HEK293 (cell line): ENCODE measurements around the gene CKAP4.

Source experiments
- CTCF ChIP-seq: fragments of 450-650 bp; formaldehyde crosslinking; IDR thresholded peaks from 2 replicates; pipeline ENCODE4 v1.5.1; 2016; ENCODE audit warnings: missing biosample characterization, missing genetic modification characterization
- KLF1 ChIP-seq: fragments of 450-650 bp; formaldehyde crosslinking; IDR thresholded peaks from 2 replicates; pipeline ENCODE4 v1.5.1; 2016; ENCODE audit warnings: missing biosample characterization, missing genetic modification characterization
- KLF16 ChIP-seq: fragments of 450-650 bp; formaldehyde crosslinking; IDR thresholded peaks from 2 replicates; pipeline ENCODE4 v1.5.1; 2017; ENCODE audit warnings: missing biosample characterization, missing genetic modification characterization
- MYNN ChIP-seq: fragments of 450-650 bp; formaldehyde crosslinking; IDR thresholded peaks from 2 replicates; pipeline ENCODE4 v1.5.1; 2016; ENCODE audit warnings: missing biosample characterization, missing genetic modification characterization, borderline replicate concordance
- ZBTB7A ChIP-seq: fragments of 450-650 bp; formaldehyde crosslinking; IDR thresholded peaks from 2 replicates; pipeline ENCODE4 v1.5.1; 2016; ENCODE audit warnings: low read depth, missing biosample characterization, missing genetic modification characterization
- ZNF169 ChIP-seq: fragments of 450-650 bp; formaldehyde crosslinking; IDR thresholded peaks from 2 replicates; pipeline ENCODE4 v1.5.1; 2016; ENCODE audit warnings: missing biosample characterization, missing genetic modification characterization
- ZNF174 ChIP-seq: fragments of 450-650 bp; formaldehyde crosslinking; IDR thresholded peaks from 2 replicates; pipeline ENCODE4 v1.5.0; 2017; ENCODE audit warnings: missing biosample characterization, mild to moderate bottlenecking, missing genetic modification characterization
- ZNF335 ChIP-seq: fragments of 450-650 bp; formaldehyde crosslinking; conservative IDR thresholded peaks from 2 replicates; pipeline ENCODE4 v1.5.1; 2016; ENCODE audit warnings: missing biosample characterization, missing genetic modification characterization
- ZNF398 ChIP-seq: fragments of 450-650 bp; formaldehyde crosslinking; IDR thresholded peaks from 2 replicates; pipeline ENCODE4 v1.5.1; 2017; ENCODE audit warnings: missing biosample characterization, missing genetic modification characterization
- ZNF48 ChIP-seq: fragments of 450-650 bp; formaldehyde crosslinking; IDR thresholded peaks from 2 replicates; pipeline ENCODE4 v1.5.1; 2016; ENCODE audit warnings: missing biosample characterization, missing genetic modification characterization
- TF ChIP-seq, protein P1 (sequence below): fragments of 450-650 bp; formaldehyde crosslinking; IDR thresholded peaks from 2 replicates; pipeline ENCODE4 v1.5.1; 2016; ENCODE audit warnings: missing biosample characterization, missing genetic modification characterization

DNA sequence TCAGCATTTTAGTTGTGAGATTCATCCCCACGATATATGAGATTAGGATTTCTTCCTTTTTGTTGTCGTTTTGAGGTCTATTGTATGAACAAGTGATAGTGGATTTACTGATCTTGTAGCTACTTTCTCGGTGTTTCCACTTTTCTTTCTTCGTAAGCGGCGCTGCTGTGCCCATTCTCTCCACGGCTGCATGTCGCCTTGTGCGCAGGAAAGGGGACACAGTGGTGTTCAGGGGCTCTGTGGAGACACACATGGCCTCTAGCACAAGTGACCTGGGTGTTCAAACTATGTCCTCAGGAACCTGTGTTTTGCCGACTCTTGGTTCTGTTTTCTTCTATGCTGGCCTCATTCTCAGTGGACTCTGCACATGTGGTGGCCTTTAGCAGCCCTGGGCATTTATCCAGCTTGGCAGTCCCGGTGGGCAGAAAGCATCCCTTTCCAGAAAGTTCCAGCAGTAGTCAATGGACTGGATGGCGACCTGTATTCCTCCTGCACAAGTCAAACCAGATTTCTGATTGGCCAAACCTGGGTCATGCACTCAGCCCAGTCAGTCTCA, 18.7 kb downstream of the CKAP4 start:
- TF ChIP-seq CTCF (tag by site-specific recombination) (no peak), ZNF48 (tag by site-specific recombination) (no peak), ZBTB7A (tag by site-specific recombination) (no peak), ZNF398 (tag by site-specific recombination) (no peak), KLF1 (tag by site-specific recombination) (no peak), KLF16 (tag by site-specific recombination) (no peak), ZNF169 (tag by site-specific recombination) (no peak), MYNN (no peak), ZNF174 (tag by site-specific recombination) (no peak), ZNF335 (tag by site-specific recombination) (no peak)
- TF ChIP-seq, protein P1, sequence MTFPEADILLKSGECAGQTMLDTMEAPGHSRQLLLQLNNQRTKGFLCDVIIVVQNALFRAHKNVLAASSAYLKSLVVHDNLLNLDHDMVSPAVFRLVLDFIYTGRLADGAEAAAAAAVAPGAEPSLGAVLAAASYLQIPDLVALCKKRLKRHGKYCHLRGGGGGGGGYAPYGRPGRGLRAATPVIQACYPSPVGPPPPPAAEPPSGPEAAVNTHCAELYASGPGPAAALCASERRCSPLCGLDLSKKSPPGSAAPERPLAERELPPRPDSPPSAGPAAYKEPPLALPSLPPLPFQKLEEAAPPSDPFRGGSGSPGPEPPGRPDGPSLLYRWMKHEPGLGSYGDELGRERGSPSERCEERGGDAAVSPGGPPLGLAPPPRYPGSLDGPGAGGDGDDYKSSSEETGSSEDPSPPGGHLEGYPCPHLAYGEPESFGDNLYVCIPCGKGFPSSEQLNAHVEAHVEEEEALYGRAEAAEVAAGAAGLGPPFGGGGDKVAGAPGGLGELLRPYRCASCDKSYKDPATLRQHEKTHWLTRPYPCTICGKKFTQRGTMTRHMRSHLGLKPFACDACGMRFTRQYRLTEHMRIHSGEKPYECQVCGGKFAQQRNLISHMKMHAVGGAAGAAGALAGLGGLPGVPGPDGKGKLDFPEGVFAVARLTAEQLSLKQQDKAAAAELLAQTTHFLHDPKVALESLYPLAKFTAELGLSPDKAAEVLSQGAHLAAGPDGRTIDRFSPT: no peak
